IMR-90 (cell line): ENCODE data around the gene ENDOV. TPM values are rescaled to one million over a fixed set of nuclear protein-coding genes. Genes with fewer than 3 reads are reported as not detected.

Experiments
- ATAC-seq: fragments of 200-7000 bp; cut with Tn5 transposase; 2 replicates; pipeline ENCODE4 v1.9.1; 2020; ENCODE audit warnings: low read depth, mild to moderate bottlenecking, moderate library complexity
- BruUV-seq: library from RNA; stranded (reverse); fragments of 400-500 nt; replicated peaks from 2 replicates; lab custom pipeline; 2021; lab: Mats Ljungman, UMichigan
- CTCF ChIA-PET: fragments of 300-600 bp; formaldehyde crosslinking; extraction: SDS; loops from one replicate; lab custom pipeline; 2021; ENCODE audit warnings: antibody characterized with exemption; lab: Yijun Ruan, JAX
- POLR2A ChIA-PET: fragments of 300-600 bp; sonication (Branson Sonifier 250); formaldehyde crosslinking; loops from one replicate; lab custom pipeline; 2022; ENCODE audit warnings: antibody characterized with exemption; ENCODE audit not compliant: unreplicated experiment; lab: Charles Lee
- DNase-seq: peaks from one replicate; pipeline ENCODE4 v3.0.0; 2013
- H2AFZ ChIP-seq: replicated peaks from 2 replicates; pipeline ENCODE3; 2013; ENCODE audit warnings: low read length, mild to moderate bottlenecking; ENCODE audit not compliant: poor library complexity
- H2AK5ac ChIP-seq: 2 replicates; pipeline ENCODE4 v1.6.1; 2013; ENCODE audit warnings: low read depth, low read length, inconsistent platforms
- H2AK9ac ChIP-seq: replicated peaks from 2 replicates; pipeline ENCODE3; 2013; ENCODE audit warnings: mild to moderate bottlenecking, low read depth, low read length, moderate library complexity; ENCODE audit not compliant: poor library complexity
- H2BK120ac ChIP-seq: 2 replicates; pipeline ENCODE4 v1.6.1; 2013; ENCODE audit warnings: low read depth, low read length, inconsistent platforms
- H2BK15ac ChIP-seq: 3 replicates; pipeline ENCODE4 v1.6.1; 2013; ENCODE audit warnings: low read depth, low read length, inconsistent platforms
- H2BK20ac ChIP-seq: 2 replicates; pipeline ENCODE4 v1.6.1; 2013; ENCODE audit warnings: low read depth, mild to moderate bottlenecking, inconsistent platforms, low read length, moderate library complexity
- H2BK5ac ChIP-seq: 2 replicates; pipeline ENCODE4 v1.6.1; 2013; ENCODE audit warnings: mild to moderate bottlenecking, low read depth, low read length, inconsistent platforms; ENCODE audit not compliant: poor library complexity, severe bottlenecking
- H3K14ac ChIP-seq: replicated peaks from 2 replicates; pipeline ENCODE4 v1.6.1; 2013; ENCODE audit warnings: low read depth, low read length, inconsistent platforms
- H3K18ac ChIP-seq: 2 replicates; pipeline ENCODE4 v1.6.1; 2013; ENCODE audit warnings: low read depth, low read length, control low read depth
- H3K23ac ChIP-seq: 2 replicates; pipeline ENCODE4 v1.6.1; 2013; ENCODE audit warnings: low read depth, low read length, inconsistent platforms
- H3K27ac ChIP-seq: 2 replicates; pipeline ENCODE4 v1.5.1; 2013; ENCODE audit warnings: mild to moderate bottlenecking, control low read depth, low read length; ENCODE audit not compliant: insufficient read depth
- H3K27me3 ChIP-seq: 2 replicates; pipeline ENCODE4 v1.6.1; 2013; ENCODE audit warnings: low read length; ENCODE audit not compliant: control insufficient read depth, insufficient read depth
- H3K36me3 ChIP-seq: 2 replicates; pipeline ENCODE4 v1.6.1; 2013; ENCODE audit warnings: low read length, mixed read lengths; ENCODE audit not compliant: control insufficient read depth, insufficient read depth
- H3K4ac ChIP-seq: 2 replicates; pipeline ENCODE4 v1.6.1; 2013; ENCODE audit warnings: low read depth, low read length, inconsistent platforms
- H3K4me1 ChIP-seq: 2 replicates; pipeline ENCODE4 v1.6.1; 2013; ENCODE audit warnings: low read length, mixed read lengths; ENCODE audit not compliant: control insufficient read depth, insufficient read depth
- H3K4me2 ChIP-seq: 2 replicates; pipeline ENCODE4 v1.6.1; 2013; ENCODE audit warnings: low read depth, mild to moderate bottlenecking, control low read depth, low read length, moderate library complexity
- H3K4me3 ChIP-seq: 2 replicates; pipeline ENCODE4 v1.5.1; 2013; ENCODE audit warnings: low read depth, mild to moderate bottlenecking, control low read depth, low read length, moderate library complexity; ENCODE audit not compliant: insufficient read depth
- H3K56ac ChIP-seq: 2 replicates; pipeline ENCODE4 v1.6.1; 2013; ENCODE audit warnings: low read length, inconsistent platforms; ENCODE audit not compliant: insufficient read depth; ENCODE audit errors: extremely low read depth
- H3K79me1 ChIP-seq, 2 experiments: 2 replicates each; pipeline ENCODE4 v1.6.1; 2013; ENCODE audit warnings: low read length in 2 of 2, inconsistent platforms in 1 of 2, low read depth in 1 of 2
- H3K9ac ChIP-seq: 2 replicates; pipeline ENCODE4 v1.6.1; 2013; ENCODE audit warnings: low read depth, low read length, control low read depth
- H3K9me1 ChIP-seq: 2 replicates; pipeline ENCODE4 v1.6.1; 2013; ENCODE audit warnings: low read length, inconsistent platforms; ENCODE audit not compliant: insufficient read depth
- H3K9me3 ChIP-seq: 2 replicates; pipeline ENCODE4 v1.6.1; 2013; ENCODE audit warnings: low read length; ENCODE audit not compliant: control insufficient read depth, insufficient read depth
- H4K20me1 ChIP-seq: 2 replicates; pipeline ENCODE4 v1.6.1; 2013; ENCODE audit warnings: low read length, inconsistent platforms; ENCODE audit not compliant: insufficient read depth
- H4K5ac ChIP-seq: 2 replicates; pipeline ENCODE4 v1.6.1; 2013; ENCODE audit warnings: mild to moderate bottlenecking, low read depth, low read length, control low read depth
- H4K8ac ChIP-seq, 2 experiments: 2 replicates each; pipeline ENCODE4 v1.6.1; 2013; ENCODE audit warnings: low read depth in 2 of 2, low read length in 2 of 2, control low read depth in 1 of 2, inconsistent platforms in 1 of 2
- H4K91ac ChIP-seq: 2 replicates; pipeline ENCODE4 v1.6.1; 2013; ENCODE audit warnings: low read depth, low read length, inconsistent platforms; ENCODE audit not compliant: insufficient read depth
- BHLHE40 ChIP-seq: fragments of 150-350 bp; IDR thresholded peaks from 2 replicates; pipeline ENCODE4 v1.6.1; 2016; ENCODE audit warnings: mild to moderate bottlenecking, low read depth, low read length
- CHD1 ChIP-seq: IDR thresholded peaks from 2 replicates; pipeline ENCODE4 v1.6.1; 2012; ENCODE audit warnings: low read depth, low read length, improper control_type of control experiment
- ELK1 ChIP-seq: fragments of 150-350 bp; IDR thresholded peaks from 2 replicates; pipeline ENCODE4 v1.6.1; 2016; ENCODE audit warnings: low read depth, mild to moderate bottlenecking, low read length, moderate library complexity, borderline replicate concordance
- FOS ChIP-seq: fragments of 150-350 bp; IDR thresholded peaks from 2 replicates; pipeline ENCODE4 v1.6.1; 2016; ENCODE audit warnings: low read depth, low read length
- MAZ ChIP-seq: IDR thresholded peaks from 2 replicates; pipeline ENCODE4 v1.6.1; 2012; ENCODE audit warnings: low read depth, mild to moderate bottlenecking, low read length, improper control_type of control experiment, moderate library complexity, borderline replicate concordance
- MXI1 ChIP-seq: IDR thresholded peaks from 2 replicates; pipeline ENCODE4 v1.6.1; 2012; ENCODE audit warnings: low read depth, mild to moderate bottlenecking, low read length, moderate library complexity, borderline replicate concordance
- NFE2L2 ChIP-seq: fragments of 150-350 bp; IDR thresholded peaks from 2 replicates; pipeline ENCODE4 v1.6.1; 2016; ENCODE audit warnings: low read depth, mild to moderate bottlenecking, low read length
- RCOR1 ChIP-seq: IDR thresholded peaks from 2 replicates; pipeline ENCODE4 v1.6.1; 2012; ENCODE audit warnings: mild to moderate bottlenecking, low read length, improper control_type of control experiment; ENCODE audit not compliant: insufficient replicate concordance
- RFX5 ChIP-seq: IDR thresholded peaks from 2 replicates; pipeline ENCODE4 v1.8.0; 2012; ENCODE audit warnings: low read depth, mild to moderate bottlenecking, low read length, moderate library complexity
- SMC3 ChIP-seq: fragments of 150-350 bp; IDR thresholded peaks from 2 replicates; pipeline ENCODE4 v1.6.1; 2016; ENCODE audit warnings: low read depth, mild to moderate bottlenecking, antibody characterized with exemption, low read length, moderate library complexity
- USF2 ChIP-seq: fragments of 150-350 bp; IDR thresholded peaks from 2 replicates; pipeline ENCODE4 v1.6.1; 2017; ENCODE audit warnings: mild to moderate bottlenecking, antibody characterized with exemption, low read length, low read depth
- WGBS, 2 experiments: methylation state at CpG; one replicate each; pipeline versions ENCODE4 v1.1.5 to v1.1.7; 2013; ENCODE audit warnings: missing lambda C conversion rate in 2 of 2; ENCODE audit not compliant: insufficient read length in 1 of 2; ENCODE audit errors: extremely low coverage in 2 of 2; 5-methylcytosine and 5-hydroxymethylcytosine counted together
- dilution Hi-C: fragments of 300-500 bp; cut with HindIII; formaldehyde crosslinking; loops from one replicate; pipeline ENCODE4 v1.14.3; 2018; ENCODE audit warnings: low sequenced_read_pairs; ENCODE audit not compliant: unreplicated experiment
- in situ Hi-C: fragments of 300-500 bp; cut with MboI; formaldehyde crosslinking; loops from 3 replicates; pipeline ENCODE4 v1.14.3; 2019; ENCODE audit warnings: low sequenced_read_pairs, inconsistent platforms, mixed read lengths
- intact Hi-C: fragments of 100-400 bp; cut with micrococcal nuclease; formaldehyde crosslinking; loops from 2 replicates; pipeline ENCODE4 v1.10.0; 2022
- polyA plus RNA-seq, 3 experiments: library from polyadenylated mRNA; depleted of rRNA; stranded (reverse); fragments of >200 nt; gene quantifications; 2 replicates each; pipeline ENCODE4 v1.2.3, GENCODE V29; 2012; ENCODE audit warnings: low replicate concordance in 1 of 3
- total RNA-seq: library from RNA; depleted of rRNA; stranded (reverse); fragments of >200 nt; gene quantifications from 2 replicates; pipeline ENCODE4 v1.2.3, GENCODE V29; 2012
- TF ChIP-seq, protein P1 (sequence below): conservative IDR thresholded peaks from 2 replicates; pipeline ENCODE4 v1.5.1; 2012; ENCODE audit warnings: mild to moderate bottlenecking, low read depth, low read length, improper control_type of control experiment

The ENDOV gene
- total and polyA plus RNA-seq, 2 of the 4 experiments (the other 2 are of a cell fraction) = 15.1 to 30.3 TPM

GRCh38 chr17:80433916-80434666, 19.1 kb downstream of the ENDOV start:
- Histone ChIP-seq H3K9me1 (no peaks in the 10 kb centered on the region), H4K5ac (no peak overlapping the region), H2BK15ac (no peak overlapping the region), H3K9ac (no peak overlapping the region), H2AK9ac (no peak overlapping the region), H3K23ac (no peak overlapping the region), H3K27ac (peak overlapping the region; percentile 16; the same call in 1 of the 2 replicates), H2AFZ (no peak overlapping the region), H3K4me1 (peaks cover 2% of the 10 kb centered on the region; the same call in 1 of the 2 replicates), H3K56ac (no peak overlapping the region), H3K36me3 (peaks cover 5% of the 10 kb centered on the region; the same call in 1 of the 2 replicates), H3K18ac (no peak overlapping the region; the same call in 1 of the 2 replicates), H3K9me3 (no peaks in the 10 kb centered on the region), H3K14ac (no peak overlapping the region), H2AK5ac (no peak overlapping the region), H4K91ac (no peak overlapping the region), H3K4me2 (no peak overlapping the region; the same call in 1 of the 2 replicates), H2BK20ac (no peak overlapping the region), H2BK120ac (no peak overlapping the region), H3K4ac (no peak overlapping the region; the same call in 1 of the 2 replicates), H3K4me3 (no peak overlapping the region), H3K79me1 (no peaks in the 10 kb centered on the region), H4K8ac (no peak overlapping the region), H4K20me1 (no peaks in the 10 kb centered on the region), H3K27me3 (no peaks in the 10 kb centered on the region), H2BK5ac (no peak overlapping the region)
- WGBS, 2 experiments = 95% methylated on average over 4 of the region's 12 CpGs; no CpG with 5 or more reads in 1 of the 2 experiments
- DNase-seq = peak; percentile 63
- CTCF ChIA-PET = no interaction called here
- POLR2A ChIA-PET = no interaction called here
- TF ChIP-seq NFE2L2 = no peak
- TF ChIP-seq USF2 = no peak
- TF ChIP-seq RFX5 = no peak
- no peak for TF ChIP-seq MAZ
- no peak for TF ChIP-seq BHLHE40
- TF ChIP-seq, protein P1, sequence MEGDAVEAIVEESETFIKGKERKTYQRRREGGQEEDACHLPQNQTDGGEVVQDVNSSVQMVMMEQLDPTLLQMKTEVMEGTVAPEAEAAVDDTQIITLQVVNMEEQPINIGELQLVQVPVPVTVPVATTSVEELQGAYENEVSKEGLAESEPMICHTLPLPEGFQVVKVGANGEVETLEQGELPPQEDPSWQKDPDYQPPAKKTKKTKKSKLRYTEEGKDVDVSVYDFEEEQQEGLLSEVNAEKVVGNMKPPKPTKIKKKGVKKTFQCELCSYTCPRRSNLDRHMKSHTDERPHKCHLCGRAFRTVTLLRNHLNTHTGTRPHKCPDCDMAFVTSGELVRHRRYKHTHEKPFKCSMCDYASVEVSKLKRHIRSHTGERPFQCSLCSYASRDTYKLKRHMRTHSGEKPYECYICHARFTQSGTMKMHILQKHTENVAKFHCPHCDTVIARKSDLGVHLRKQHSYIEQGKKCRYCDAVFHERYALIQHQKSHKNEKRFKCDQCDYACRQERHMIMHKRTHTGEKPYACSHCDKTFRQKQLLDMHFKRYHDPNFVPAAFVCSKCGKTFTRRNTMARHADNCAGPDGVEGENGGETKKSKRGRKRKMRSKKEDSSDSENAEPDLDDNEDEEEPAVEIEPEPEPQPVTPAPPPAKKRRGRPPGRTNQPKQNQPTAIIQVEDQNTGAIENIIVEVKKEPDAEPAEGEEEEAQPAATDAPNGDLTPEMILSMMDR = no peak
- TF ChIP-seq RCOR1 = no peak
- TF ChIP-seq CHD1 = no peak
- TF ChIP-seq FOS = no peak
- no peak for TF ChIP-seq MXI1
- no peak for TF ChIP-seq SMC3
- TF ChIP-seq ELK1 = no peak
- ATAC-seq = peak; percentile 58
- dilution Hi-C loops = no loop called here
- in situ Hi-C loops = loop anchor here (5.0 kb wide), 1 partner anchor 138 kb away; no protein-coding TSS in a partner anchor
- intact Hi-C loops = no loop called here
- no TSS peak for BruUV-seq
